Activated naive CD4-positive, alpha-beta T cell treated with anti-CD3 and anti-CD28 coated beads, Interleukin-2, amount 50 U/mL, for 16 hours (primary cell): ENCODE measurements around the gene PTPRN2.

Source experiments
- DNase-seq: peaks from one replicate; pipeline ENCODE4 v3.0.0-alpha.2; 2020

Gene PTPRN2

DNA sequence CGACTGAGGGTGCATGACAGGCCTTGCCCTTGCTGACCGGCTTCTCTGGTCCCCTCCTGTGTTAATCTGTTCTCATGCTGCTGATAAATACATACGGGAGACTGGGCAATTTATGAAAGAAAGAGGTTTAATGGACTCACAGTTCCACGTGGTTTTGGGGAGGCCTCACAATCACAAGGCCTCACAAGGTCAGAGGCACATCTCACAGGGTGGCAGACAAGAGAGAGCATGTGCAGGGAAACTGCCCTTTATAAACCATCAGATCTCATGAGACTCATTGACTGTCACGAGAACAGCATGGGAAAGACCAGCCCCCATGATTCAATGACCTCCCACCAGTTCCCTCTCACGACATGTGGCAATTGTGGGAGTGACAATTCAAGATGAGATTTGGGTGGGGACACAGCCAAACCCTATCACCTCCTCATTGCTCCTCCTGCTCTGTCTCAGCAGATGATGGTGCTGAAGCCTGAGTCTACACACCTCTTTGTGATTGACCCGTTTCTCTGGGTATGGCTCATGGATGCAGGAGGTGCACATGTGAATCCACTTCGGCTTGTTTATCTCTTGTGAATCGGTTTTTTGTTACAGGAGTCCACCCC lies 703.1 kb downstream of the PTPRN2 start:
- no peak for DNase-seq

DNA sequence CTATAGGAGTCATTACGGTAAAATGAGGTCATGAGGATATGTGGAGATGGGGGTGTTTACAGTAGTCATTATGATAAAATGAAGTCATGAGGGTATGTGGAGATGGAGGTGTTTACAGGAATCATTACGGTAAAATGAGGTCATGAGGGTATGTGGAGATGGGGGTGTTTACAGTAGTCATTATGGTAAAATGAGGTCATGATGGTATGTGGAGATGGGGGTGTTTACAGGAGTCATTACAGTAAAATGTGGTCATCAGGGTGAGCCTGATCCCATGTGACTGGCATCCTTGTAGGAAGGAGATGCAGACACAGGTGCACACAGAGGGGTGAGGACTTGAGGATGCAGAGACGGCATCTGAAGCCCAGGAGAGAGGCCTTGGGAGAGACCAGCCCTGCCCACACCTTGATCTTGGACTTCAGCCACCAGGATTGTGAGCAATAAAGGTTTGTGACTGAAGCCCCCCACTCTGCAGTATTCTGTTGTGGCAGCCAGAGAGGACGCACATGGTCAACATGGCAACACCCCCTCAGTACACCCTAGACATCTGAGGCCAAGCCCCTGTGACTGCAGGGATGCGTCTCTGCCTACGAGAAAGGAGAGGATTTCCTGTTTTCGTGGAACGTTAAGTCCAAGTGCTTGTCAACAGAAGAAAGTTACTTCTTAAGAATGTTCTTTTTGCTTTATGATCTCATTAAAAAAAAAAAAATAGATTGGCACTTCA lies 706.4 kb downstream of the PTPRN2 start:
- DNase-seq, result no peak

DNA sequence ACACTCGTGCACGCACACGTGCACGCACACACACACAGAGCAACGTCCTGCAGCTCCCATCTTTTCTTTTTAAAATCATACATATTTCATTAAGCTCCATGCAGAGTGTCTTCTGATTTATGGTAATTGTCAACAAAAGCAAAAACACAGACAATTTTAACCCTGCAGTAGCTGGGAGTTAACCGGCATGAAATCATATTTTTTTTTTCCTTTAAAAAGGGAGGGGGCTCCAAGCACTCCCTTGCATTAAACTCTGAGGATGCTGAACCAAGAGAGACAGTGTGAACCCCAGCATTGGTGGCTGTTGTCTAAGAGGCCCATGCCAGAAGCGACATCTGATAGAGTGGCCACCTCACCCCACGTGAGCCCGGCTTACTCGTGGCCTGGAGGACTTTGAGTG lies 708.2 kb downstream of the PTPRN2 start:
- no peak for DNase-seq

DNA sequence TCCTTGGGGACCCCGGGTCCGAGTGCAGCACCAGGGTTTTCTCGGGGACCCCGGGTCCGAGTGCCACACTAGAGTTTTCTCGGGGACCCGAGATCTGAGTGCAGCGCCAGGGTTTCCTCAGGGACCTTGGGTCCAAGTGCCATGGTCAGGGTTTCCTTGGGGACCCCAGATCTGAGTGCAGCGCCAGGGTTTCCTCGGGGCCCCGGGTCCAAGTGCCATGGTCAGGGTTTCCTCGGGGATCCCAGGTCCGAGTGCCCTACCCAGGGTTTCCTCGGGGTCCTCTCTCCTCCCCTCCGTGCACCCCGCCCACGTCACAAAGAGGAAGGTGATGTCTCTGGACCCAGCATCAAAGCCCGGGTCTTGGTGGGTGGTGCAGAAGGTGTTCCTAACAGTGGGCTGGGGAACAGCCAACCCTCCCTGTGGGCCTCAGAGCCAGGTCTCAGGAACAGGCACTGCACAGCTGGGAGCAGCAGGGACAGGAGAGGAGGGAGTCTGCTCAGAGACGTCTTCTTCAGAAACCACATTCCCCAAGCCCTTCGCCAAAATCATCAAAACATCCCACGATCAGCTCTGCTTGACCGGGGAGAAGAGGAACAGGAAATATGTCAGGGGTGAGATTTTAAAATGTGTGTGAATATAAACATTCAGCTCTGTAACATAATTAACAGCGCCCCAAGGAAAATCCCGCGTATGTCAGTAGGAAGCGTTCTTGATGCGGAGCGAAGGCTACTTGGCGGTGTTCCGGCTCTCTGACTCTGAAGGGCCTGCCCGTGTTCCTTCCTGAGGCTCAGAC lies 710.1 kb downstream of the PTPRN2 start:
- DNase-seq, result no peak

DNA sequence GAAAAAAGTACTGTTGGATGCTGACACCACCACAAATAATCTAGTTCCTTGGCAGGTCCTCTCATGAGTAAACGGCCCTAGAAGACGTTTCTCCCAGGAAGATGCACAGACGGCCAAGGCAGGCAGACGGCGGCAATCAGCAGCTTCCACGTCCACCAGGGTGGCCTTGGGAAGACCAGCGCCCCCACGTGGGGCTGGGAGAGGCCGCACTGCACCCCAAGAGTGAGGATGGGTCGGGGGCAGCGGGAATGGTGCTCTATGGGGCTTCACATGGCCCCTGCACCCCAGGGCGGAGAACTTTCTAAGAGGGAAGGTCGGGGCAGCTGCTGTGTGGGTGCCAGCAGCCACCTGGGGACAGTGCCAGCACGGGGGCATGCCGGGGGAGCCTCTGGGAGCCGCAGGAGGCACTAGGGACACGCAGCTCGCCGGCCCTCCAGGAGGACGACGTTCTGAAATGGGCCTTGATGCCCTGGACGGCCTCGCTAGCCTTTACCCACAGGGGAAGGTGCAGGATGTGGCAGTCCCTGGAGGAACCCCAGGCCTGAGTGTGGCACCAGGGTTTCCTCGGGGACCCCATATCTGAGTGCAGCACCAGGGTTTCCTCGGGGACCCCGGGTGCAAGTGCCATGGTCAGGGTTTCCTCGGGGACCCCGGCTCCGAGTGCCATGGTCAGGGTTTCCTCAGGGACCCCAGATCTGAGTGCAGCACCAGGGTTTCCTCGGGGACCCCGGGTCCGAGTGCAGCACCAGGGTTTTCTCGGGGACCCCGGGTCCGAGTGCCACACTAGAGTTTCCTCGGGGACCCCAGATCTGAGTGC lies 710.9 kb downstream of the PTPRN2 start:
- DNase-seq, result no peak

DNA sequence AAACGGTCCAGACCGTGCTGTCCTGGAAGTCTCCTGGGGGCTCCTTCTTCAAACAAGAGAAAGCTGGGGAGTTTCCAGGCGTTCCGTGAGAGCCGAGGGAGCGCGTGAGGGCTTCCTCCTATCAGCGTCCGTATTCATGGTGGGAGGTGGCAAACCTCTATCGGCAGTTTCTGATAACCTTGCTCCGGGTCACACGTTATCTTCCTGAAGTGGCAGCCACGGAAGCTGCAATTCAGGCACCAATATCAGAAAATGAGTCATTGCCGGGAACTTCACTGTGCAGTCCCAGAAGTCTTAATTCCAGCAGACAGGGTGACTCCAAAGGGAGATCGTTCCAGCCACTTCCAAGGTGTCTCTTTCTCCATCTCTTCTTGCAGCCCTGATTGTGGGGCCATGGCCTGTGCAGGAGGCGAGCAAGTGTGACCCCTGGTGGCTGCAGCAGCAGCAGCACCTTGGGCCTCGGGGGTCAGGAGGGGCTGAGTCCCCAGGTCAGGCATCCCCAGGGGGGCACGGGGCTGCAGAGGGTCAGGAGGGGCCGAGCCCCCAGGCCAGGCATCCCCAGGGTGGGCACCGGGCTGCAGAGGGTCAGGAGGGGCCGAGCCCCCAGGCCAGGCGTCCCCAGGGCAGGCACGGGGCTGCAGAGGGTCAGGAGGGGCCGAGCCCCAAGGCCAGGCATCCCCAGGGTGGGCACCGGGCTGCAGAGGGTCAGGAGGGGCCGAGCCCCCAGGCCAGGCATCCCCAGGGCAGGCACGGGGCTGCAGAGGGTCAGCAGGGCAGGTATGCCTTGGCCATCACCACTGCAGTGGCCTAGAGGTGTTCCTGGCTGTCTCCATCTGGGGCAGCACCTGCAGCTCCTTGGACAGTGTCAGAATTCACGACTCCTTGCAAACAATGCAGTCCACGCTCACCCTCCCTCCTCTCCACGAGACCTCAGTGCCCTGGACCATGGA lies 712.1 kb downstream of the PTPRN2 start:
- peak; percentile 67 for DNase-seq

DNA sequence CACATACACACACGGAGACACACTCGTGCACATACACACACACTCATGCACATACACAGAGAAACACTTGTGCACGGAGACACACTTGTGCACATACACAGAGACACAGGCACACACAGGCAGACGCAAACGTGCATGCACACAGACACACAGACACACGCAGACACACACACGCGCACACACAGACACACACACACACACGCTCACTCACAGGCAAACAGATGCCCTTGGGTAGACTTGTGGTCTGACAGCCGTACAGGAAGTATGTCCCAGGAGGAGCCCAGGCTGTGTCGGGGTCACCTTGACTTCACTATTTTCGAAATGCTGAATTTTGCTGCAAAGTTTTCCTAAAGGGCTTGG lies 712.8 kb downstream of the PTPRN2 start:
- DNase-seq, result no peak

DNA sequence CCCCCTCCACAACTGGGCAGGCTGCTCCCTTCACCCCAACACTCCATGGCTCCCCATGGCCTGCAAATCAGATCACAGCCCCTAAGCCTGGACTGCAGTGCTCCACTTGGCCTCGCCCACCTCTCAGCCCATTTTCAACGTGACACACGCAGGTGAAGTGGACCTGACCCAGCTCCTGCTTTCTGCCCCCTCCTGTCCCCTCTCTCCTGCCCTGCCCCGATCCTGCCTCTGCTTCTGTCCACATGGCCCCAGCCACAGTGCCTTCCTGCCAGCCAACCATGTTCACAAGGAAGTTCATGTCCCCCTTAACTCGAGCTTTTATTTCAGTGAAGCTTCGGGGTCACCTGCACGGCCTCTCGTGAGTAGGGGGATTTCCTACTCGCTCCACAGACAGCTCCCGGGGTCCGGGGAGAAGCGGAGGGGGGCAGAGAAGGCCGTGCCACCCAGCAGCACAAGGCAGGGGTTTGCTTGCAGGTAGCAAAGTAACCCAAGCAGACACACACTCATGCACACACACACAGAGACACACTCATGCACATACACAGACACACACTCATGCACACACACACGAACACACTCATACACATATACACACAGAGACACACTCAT lies 713.3 kb downstream of the PTPRN2 start:
- DNase-seq, result no peak

DNA sequence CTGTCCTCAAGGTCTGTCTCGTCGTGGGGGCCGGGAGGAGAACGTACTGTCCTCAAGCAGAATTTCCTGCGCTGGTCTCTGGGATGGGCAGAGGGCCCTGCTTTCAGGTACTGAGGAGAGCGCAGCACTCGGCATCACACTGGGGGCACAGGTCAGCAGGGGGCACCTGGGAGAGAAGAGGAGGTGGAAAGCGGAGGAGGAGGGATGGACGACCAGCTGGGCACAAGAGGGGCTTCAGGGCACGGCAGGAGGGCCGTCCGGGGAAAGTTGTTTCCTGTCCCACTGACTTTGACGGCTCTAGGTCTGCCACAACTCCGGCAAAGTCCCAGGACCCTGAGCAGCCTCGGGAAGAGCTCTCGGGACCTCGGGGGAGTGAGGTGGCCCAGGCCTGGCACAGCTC lies 714.0 kb downstream of the PTPRN2 start:
- no peak for DNase-seq

DNA sequence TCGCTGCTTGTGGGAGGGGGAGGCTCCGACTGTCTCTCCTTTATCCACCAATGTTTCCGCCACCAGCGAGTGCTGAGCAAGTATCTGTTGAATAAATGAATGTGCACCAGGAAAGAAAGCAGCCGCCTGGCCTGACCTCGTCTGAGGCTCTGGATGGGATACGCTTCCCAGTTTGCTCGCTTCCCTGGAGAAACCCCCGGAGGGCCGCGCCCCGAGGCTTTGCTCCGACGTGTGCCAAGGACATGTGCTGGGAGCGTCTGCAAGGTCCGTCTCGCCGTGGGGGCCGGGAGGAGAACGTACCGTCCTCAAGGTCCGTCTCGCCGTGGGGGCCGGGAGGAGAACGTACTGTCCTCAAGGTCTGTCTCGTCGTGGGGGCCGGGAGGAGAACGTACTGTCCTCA lies 714.4 kb downstream of the PTPRN2 start:
- DNase-seq, result no peak

DNA sequence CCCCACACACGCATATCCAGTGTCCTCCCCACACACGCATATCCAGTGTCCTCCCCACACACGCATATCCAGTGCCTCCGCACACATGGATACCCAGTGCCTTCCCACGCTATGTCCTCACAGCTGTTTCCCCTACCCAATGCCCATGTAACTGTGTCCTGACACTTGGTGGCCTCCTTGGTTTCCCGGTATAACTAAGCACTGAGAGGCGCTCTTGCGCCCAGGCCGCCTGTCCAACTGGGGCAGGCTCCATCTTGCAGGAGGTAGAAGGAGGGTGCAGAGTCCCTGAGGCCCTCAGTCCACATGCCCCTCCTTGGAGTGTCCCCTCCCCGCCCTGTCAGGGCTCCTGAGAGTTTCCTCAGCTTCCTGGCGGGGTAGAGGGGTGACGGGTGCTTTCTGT lies 715.2 kb downstream of the PTPRN2 start:
- DNase-seq, result no peak

DNA sequence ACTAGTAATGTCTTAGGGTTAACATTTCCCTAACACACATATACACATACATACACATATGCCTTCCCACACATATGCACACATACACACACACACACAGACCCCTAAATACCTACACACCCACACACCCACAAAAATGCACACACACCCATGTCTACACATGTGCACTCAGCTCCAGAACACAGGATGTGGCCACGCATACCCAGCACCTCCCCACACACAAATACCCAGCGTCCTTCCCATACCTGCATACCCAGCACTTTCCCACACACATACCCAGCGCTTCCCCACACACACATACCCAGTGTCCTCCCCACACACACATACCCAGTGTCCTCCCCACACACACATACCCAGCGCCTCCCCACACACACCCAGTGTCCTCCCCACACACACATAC lies 715.9 kb downstream of the PTPRN2 start:
- no peak for DNase-seq

DNA sequence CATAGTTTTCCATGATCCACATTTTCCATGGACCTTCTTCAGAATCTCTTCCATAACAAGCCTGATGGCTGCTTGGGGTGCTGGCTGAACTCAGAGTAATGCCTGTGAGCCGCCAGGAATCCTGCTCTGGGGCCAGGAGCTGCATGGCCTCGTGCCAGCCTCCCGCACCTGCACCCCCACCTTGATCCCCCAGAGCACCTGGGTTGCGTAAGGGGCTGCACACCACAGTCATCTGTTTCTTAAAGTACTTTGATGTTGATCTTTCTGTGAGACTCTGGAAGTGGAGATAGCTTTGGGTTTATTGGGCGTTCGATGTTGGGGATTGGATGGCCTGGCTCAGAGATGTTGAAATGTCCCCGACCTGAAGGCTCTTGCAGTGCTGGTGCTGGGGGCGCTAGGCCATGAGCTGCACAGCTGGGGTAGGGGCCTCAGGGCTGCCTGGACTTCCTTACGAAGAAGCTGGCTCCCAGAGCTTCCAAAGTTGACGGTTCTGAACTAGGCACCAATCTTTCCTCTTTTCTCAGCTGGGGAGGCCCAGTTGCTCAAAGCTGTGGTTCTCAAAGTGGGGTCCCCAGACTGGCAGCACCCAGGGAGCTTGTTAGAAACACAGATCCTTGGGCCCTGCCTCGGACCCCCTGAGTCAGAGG lies 716.9 kb downstream of the PTPRN2 start:
- no peak for DNase-seq

DNA sequence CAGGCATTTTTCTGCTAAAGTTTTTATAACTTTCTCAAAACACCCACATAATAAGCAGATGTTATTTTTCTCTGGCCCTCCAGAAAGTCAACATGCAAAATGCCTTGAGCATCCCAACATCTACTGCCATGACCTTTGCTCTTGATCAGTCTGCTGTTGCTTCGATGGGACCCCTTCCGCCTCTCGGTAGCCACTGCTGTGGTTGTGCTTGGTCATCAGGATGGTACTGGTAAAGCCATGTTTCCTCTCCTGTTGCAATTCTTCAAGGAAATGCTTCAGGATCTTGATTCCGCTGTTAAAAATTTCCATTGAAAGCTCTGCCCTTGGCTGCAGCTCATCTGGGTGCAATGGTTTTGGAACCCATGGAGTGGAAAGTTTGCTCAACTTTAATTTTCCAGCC lies 717.8 kb downstream of the PTPRN2 start:
- DNase-seq, result no peak

DNA sequence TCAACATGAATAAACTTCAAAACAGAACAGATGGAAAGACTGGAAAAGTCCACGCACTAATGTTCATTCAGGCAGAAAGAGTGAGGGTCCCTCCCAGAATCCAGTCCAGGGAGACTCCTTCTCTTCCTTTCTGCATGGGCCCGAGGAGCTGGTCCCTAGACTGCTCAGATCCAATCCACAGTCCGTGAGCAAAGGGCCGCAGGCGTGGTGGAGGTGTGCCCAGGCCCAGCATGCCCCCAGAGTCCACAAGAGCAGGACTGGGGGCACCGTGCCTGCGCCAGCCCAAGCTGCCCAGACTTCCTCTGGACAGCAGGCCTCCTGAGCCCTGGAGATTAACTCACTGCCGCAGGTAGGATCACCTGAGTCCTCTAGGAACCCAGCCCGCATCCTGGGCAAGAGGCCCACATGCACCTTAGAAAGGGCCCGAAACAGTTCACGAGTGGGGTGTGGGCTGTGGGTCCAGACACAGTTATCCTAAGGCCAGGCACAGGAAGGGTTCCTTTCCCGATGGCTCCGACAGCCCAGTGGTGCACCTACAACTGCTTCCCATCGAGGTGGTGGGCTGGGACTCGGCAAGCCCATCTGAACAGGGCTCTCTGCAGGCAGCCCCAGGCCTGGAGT lies 719.8 kb downstream of the PTPRN2 start:
- no peak for DNase-seq

DNA sequence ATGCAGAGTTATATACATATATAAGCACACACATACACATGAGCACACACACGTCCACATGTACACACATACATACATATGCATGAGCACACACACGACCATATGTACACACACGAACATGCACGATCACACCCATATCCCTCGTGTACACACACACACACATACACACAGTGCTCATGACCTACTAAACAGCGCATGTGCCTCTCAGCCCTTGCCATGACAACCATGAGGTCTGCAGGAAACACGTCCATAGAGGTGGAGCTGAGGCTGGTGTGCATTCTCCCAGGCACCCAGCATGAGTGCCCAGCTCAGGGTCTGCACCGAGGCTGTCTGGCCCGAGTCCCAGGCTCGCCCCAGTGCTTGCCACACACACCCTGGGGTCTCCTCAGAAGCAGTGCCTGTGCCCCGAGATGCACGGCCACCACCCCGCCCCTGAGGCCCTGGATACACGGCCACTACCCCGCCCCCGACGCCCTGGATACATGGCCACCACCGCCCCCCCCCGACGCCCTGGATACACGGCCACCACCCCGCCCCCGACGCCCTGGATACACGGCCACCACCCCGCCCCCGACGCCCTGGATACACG lies 721.2 kb downstream of the PTPRN2 start:
- DNase-seq, result no peak

DNA sequence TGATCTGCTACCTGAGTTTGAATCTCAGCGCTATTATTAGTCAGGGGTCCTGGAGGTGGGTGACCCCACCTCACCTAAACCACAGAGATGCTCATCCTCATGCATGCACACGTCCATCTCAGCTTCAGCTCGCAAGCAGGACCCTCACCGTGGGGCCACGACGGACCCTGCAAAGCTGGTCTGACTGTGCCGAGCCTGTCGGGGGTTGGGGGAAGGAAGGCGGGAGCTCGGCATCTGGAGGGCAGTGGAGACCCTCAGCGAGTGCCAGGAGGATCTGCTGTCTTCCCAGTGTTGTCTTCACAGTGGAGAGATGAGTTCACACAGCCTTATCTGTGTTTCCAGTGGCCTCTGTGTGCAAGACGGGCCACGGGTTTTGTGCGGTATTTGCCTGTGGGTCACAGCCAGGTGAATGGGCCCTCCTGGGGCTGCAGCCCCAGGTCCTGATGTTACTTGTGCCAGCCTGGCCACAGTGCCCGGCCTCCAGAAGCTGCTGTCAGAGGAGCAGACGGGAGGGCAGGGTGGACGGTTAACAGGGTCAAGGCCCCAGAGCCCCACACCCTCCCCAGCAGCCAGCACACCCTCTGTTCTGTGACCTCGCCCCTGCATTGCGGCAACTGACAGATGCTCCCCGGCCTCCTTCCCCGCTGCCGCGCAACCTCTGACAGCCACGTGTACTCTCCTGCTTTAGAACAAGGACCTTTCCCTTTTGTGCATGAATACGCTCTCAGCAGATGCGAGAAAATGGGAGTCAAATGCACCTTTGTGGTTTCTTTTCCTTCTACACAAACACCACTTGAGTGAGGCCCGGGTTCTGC lies 722.1 kb downstream of the PTPRN2 start:
- DNase-seq, result no peak

DNA sequence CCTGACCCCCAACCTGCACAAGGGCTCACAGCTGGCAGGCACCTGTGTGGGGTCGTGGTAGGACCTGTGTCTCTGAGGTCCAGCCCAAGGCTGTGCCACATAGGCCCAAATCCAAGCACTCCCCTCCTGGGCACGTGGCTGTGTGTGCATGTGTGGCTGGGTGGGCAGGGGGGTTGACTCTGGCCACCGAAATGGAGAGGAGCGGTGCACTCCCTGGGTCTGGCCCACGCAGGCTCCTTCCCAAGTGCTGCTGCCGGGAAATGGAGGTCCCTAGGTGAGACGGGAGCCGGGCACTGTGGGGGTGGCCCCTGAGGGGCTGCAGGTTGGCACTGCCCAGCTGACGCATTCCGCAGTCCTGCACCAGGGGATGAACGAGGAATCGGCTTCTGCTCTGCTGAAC lies 722.7 kb downstream of the PTPRN2 start:
- DNase-seq, result no peak
